ENCODE results near the gene TMEM132C.
"Not testable (repeated sequence)": the region's sequence is repeated elsewhere in the genome, so short reads cannot be mapped to it uniquely, and the experiment has no call there.

The TMEM132C gene

GRCh38 chr12:128267131-128267622, at the start of gene TMEM132C:
TMEM132C (plus strand) TSS chr12:128267170; CDS start chr12:128267403, 233 bp downstream.
- DNase-seq (ENCODE audit: extremely low read depth in 1 of 2, low read depth in 1 of 2), result no peak

- no peak for DNase-seq (ENCODE audit: extremely low read depth in 1 of 2, low read depth in 1 of 2)
Observed at GRCh38 chr12:128224226-128224625, 42.7 kb upstream of the TMEM132C start.

DNA sequence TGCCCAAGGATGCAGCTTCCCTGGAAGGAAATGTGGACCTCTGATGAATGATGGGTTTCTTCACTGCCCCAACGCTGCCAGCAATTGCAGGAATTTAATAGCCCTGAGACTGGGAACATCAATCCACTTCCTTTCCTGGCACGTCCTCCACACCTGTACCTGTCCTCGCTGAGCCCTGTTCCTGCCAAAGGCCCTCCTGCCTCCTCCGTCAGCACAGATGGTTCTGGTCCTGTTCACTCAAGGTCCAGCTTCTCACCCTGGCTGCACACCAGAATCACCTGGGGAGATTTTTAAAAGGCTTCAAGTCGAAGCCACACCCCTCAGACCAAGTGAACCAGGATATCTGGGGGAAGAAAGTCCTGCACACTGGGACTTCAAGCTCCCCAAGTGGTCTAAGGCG, 38.4 kb upstream of the TMEM132C start:
- no peak for DNase-seq (ENCODE audit: extremely low read depth in 1 of 2, low read depth in 1 of 2)

GRCh38 chr12:128235635-128236417, 31.1 kb upstream of the TMEM132C start:
- no peak for DNase-seq (ENCODE audit: extremely low read depth in 1 of 2, low read depth in 1 of 2)

DNA sequence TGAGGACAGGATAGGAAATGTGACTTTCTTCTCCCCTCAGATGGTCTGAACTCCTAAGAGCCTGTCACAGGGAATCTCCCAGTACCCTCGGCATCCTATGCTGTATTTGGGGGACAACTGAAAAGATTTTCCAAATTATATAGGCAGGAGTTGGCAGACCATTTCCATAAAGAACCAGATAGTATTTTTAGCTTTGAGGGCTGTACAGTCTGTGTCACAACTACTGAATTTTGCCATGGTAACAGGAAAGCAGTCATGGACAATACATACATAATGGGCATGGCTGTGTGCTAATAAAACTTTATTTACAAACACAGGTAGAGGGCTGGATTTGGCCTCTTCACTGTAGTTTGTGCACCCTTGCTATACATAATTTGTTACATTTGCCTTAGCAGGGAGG, 30.4 kb upstream of the TMEM132C start:
- no peak for DNase-seq (ENCODE audit: extremely low read depth in 1 of 2, low read depth in 1 of 2)

DNA sequence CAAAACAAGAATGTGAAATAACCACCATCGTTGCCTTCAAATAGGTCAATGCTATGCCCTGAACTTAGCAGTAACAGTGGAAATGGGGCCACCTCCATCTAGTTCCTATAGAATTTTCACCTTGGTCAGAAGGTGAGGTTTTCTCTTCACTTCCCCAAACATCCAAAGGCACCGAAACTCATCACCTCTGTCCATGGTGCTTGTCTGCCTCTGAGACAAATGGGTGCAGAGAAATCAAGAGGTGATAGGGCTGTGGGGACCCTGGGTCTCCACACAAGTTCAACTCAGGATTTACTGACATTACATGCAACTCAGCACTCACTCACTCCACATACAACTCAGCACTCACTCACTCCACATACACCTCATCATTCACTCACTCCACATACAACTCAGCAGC, 26.2 kb upstream of the TMEM132C start:
- no peak for DNase-seq (ENCODE audit: extremely low read depth in 1 of 2, low read depth in 1 of 2)

DNA sequence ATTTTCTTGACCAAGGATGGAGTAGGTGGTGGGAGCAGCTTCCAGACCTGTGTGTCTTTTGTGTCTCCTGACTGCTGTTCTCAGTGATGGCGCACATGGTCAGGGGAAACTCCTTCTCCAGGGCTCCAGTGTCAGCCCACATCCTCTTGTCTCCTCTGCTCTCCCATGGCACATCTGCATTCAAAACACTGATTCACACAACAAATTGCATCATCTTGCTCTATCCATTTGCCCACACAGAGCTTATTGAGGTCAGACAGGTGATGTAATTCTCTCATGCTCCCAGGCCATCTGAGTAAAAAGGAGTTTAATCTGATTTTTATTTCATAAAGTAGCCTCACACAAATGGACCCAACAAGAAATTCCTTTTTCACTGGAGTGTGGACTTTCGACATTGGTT, 21.8 kb upstream of the TMEM132C start:
- no peak for DNase-seq (ENCODE audit: extremely low read depth in 1 of 2, low read depth in 1 of 2)

DNA sequence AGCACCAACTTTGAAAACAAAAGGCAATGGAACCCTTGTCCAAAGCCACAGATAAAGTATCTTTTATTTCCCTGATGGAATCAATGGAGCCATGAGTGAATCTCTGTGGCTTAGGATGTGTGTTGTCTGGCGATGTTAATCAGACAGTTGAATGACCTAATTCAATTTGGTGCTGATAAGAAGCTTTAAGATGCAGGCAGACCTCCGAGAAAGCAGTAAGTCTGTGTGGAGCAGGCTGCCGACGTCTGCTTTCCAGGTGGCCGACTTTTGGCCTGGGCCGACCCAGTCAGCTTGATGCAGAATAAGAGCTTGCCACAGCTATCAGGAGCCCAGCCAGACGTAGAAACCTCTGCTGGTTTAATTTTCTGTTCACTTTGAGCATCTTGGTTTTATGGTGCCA, 21.1 kb upstream of the TMEM132C start:
- no peak for DNase-seq (ENCODE audit: extremely low read depth in 1 of 2, low read depth in 1 of 2)

DNA sequence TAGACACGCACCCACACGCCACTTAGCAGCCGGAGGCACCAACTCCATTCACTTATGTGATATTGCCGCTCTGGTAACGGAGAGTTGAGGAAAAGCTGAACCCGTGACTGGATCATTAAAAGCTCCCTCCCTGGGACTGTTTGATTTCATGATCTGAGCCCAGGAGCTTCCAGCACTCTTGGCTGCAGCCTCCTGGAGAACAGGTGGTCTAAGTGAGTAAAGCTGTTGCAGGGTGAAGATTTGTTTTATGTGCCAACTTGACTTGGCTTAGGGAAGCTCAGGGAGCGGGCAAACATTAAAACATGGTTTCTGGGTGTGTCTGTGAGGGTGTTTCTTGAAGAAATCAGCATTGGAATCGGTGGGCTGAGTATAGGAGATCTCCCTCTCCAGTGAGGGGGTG, 16.9 kb upstream of the TMEM132C start:
- no peak for DNase-seq (ENCODE audit: extremely low read depth in 1 of 2, low read depth in 1 of 2)

GRCh38 chr12:128253829-128254228, 13.1 kb upstream of the TMEM132C start:
- not testable (repeated sequence) for DNase-seq (ENCODE audit: extremely low read depth in 1 of 2, low read depth in 1 of 2)

DNA sequence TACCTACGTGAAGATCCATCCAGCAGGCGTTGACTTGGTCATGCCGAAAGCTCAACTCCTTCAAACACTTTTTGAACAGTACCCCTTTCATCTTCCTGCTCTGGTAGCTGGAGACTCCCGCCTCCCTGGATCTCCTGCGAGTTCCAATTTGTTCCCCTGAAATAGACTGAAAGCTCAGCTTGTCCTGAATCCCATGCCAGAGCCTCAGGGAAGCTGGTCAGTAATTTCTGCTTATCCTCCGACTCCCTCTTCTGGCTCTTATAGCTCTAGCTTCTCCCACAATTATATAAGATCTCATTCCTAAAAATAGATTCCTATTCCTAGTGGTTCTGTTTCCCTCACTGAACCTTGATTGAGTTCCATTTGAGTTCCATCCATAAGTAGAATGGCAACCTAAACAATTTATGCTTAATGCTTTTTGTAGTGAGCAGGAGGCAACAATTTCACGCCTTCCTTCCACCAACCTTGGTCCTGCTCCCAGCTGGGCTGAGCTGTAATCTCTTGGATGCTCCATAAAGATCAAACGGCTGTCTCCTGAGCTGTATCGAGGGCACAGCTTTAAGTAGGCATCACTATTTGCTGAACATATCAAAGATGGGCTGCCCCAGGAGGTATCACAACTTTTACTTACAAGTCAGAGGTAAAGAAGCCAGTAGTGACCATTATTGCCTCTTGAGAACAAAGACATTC, 8.0 kb upstream of the TMEM132C start:
- DNase-seq (ENCODE audit: extremely low read depth in 1 of 2, low read depth in 1 of 2), result no peak

GRCh38 chr12:128259556-128260070, 7.4 kb upstream of the TMEM132C start:
- DNase-seq (ENCODE audit: extremely low read depth in 1 of 2, low read depth in 1 of 2), result no peak

GRCh38 chr12:128261757-128262156, 5.2 kb upstream of the TMEM132C start:
- DNase-seq (ENCODE audit: extremely low read depth in 1 of 2, low read depth in 1 of 2), result no peak

GRCh38 chr12:128265566-128265965, 1.4 kb upstream of the TMEM132C start:
- no peak for DNase-seq (ENCODE audit: extremely low read depth in 1 of 2, low read depth in 1 of 2)

DNA sequence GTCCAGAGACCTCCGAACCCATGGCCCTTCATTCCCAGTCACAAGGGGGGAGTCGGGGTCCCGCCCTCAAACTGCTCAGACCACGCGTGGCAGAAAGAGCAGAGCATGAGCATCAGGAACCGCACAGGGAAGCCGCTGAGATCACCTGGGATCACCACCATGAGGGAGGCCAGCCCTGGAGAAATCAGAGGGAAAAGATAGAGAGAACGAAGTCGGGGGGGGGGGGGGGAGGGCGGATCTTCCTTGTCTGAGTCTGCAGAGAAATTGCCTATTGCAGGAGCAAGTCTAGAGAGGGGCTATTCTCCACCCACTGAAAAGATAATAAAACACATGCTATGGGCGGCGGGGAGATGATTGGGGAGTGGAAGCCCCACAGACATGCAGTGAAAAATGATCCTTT, 884 bp upstream of the TMEM132C start:
- DNase-seq (ENCODE audit: extremely low read depth in 1 of 2, low read depth in 1 of 2), result no peak

DNA sequence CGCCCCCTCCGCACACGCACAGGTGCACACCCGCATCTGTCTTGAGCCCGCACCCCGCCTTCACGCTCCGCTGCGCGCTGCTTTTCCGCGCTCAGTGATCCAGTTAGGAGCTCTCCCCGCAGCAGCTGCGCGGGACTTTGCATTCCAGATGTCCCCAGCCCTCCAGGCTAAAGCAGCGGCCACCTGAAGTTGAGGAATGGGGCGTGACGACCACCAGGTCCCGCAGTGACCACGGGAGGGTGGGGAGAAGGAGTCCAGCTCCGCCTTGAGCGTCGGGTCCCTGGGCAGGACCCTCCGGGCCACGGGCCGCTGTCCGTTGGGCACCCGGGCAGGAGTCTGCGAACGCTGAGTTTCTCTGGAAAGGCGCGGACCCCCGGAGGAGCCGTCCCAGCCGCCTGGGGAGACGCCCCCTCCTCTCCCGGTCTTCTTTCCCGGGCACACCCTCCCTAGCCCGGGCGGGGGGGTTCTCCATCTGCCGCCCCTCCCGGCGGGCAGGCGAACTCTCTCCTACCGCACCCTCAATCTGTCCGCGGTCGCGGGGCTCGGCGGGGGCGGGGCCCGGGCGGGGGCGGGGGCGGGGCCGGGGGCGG, 334 bp upstream of the TMEM132C start:
- DNase-seq (ENCODE audit: extremely low read depth in 1 of 2, low read depth in 1 of 2), result no peak

DNA sequence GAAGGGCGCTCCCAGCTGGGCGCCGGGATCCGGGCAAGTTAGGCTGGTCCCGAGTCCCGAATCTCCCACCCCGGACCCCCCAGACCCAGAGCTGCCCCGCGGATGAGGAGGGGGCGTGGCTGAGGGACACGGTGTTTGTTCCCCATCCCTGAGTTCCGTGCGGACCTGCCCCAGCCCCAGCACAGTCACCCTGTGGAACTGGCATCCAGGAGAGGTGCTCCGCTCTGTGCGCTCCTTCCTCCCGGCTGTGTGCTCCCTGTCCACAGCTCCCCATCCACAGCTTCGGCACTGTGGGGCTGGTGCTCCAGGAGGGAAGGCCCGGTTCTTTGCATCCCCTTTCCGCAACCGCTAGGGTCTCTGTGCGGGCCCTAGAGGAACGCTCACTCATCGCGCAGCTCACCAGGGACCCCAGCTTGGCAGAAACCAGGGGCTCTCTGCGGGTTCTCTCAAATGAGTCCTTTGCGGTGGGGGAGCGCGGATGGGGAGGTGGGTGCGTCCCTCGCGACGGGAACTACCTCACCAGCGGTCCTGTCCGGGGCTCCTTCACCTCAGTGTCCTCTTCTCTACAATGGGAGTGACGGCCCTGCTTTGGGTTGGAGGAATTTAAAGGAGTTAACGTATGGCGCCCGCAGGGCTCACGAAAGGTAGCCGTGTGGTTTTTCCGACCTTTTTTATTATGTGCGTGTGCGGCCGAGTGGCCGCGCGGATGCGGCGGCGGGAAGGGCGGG, 845 bp downstream of the TMEM132C start:
- DNase-seq (ENCODE audit: extremely low read depth in 1 of 2, low read depth in 1 of 2), result no peak

DNA sequence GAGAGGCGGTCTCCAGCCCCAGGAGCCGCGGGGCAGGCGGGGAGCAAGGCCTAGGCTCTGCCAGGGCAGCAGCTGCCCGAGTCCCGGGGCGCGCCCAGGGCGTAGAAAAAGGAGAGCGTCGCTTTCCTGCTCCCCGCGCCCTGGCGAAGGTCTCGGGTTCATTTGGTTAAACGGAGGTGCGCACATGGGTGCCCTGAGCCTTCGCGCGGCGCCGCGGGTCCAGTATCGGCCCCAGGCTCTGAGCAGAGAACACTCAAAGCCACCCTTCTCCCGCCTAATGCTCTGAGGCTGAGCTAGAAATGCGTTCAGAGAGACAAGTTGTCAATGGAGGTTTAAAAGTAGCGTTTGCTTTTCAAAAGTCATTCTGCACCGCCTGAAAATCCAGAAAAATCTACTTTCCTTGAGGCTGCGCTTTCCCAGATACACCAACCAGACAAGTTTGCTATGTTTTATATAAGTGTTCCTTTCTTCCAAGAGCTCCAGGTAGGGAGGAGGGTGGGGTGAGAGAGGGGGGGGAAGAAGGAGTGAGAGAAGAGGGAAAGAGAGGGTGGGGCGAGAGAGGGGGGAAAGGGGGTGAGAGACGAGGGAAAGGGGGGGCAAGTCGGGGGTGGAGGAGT, 1.5 kb downstream of the TMEM132C start:
- DNase-seq (ENCODE audit: extremely low read depth in 1 of 2, low read depth in 1 of 2), result no peak

DNA sequence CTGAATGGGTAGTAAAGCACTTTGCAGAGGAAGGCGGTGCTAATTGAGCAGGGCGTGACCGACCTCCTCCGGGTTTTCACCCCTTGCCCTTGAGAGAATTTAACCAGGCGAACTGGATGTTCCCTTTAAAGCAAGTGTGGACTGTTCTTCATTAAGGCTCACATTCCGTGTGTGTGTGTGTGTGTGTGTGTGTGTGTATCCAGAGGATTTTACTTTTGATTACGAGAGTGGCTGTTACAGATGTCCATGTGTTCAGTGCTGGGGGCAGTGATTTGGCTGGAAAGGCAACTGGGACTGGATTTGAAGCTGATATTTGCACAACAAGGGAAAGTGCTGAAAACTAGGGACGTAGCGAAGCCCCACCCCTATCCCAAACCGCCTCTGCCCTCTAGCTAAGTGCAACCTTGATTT, 2.2 kb downstream of the TMEM132C start:
- DNase-seq (ENCODE audit: extremely low read depth in 1 of 2, low read depth in 1 of 2), result no peak

- no peak for DNase-seq (ENCODE audit: extremely low read depth in 1 of 2, low read depth in 1 of 2)
Observed at GRCh38 chr12:128276471-128276870, 9.5 kb downstream of the TMEM132C start.

DNA sequence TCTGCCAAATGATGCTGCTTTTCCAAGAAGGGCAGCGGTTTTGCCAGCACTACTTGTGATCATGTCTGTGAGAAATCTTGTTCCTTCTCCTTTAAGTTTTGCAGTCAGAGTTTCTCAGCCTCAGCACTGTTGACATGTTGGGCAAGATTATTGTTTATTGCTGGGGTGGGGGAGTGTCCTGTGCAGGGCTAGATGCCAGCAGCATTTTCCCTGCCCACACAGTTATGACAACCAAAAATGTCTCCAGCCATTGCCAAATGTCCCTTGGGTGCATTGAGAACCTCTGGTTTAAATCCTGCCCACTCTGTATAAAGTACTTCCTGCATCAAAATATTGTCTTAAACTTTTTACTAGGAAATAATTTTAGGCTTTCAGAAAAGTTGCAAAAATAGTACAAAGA, 20.0 kb downstream of the TMEM132C start:
- DNase-seq (ENCODE audit: extremely low read depth in 1 of 2, low read depth in 1 of 2), result no peak
